UCSD-AML1 (cell line): ENCODE measurements around the gene TSEN54.
"Not testable (repeated sequence)": the region's sequence is repeated elsewhere in the genome, so short reads cannot be mapped to it uniquely, and the experiment has no call there.

Source experiments
- DNase-seq: peaks from one replicate; lab custom pipeline; 2025; ENCODE audit not compliant: unreplicated experiment; lab: John Stamatoyannopoulos, UW

Gene TSEN54

GRCh38 chr17:75518201-75518600, 1.9 kb downstream of the TSEN54 start:
- no peak for DNase-seq

DNA sequence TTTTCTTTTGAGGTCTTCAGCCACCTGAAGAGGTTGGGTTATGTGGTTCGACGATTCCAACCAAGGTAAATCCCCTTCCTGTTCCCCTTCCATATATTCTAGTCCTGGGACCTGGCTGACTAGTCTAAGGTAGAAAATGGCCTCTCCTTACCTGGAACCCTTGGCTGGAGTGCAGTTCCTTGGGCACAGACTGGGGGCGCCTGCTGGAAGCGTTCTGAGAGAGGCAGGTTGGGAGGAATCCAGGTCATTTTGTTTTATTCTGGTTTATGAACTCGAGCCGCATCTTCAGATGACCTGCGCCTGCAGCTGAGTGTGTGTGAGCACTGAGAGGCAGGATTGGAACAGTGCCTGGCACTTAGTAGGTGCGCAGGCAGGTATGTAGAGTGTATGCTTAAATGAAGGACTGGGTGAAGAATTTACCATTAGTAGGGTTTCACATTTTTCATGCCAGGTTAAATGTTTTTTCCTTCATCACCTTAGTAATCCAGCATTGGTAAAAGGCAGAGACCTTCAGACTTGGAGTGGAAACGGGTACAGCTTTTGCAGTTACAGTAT, 2.7 kb downstream of the TSEN54 start:
- no peak for DNase-seq

DNA sequence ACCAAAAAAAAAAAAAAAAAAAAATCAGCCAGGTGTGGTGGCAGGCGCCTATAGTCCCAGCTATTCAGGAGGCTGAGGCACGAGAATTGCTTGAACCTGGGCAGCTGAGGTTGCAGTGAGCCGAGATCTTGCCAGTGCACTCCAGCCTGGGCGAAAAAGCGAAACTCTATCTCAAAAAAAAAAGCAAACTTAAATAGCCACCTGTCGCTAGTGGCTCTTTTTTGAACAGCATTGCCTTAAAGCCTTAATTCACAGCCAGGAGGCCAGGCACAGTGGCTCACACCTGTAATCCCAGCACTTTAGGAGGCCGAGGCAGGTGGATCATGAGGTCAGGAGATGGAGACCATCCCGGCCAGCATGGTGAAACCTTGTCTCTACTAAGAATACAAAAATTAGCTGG, 4.1 kb downstream of the TSEN54 start:
- not testable (repeated sequence) for DNase-seq

- no peak for DNase-seq
These were observed 5.0 kb downstream of the TSEN54 start for GRCh38 chr17:75521290-75521689.

DNA sequence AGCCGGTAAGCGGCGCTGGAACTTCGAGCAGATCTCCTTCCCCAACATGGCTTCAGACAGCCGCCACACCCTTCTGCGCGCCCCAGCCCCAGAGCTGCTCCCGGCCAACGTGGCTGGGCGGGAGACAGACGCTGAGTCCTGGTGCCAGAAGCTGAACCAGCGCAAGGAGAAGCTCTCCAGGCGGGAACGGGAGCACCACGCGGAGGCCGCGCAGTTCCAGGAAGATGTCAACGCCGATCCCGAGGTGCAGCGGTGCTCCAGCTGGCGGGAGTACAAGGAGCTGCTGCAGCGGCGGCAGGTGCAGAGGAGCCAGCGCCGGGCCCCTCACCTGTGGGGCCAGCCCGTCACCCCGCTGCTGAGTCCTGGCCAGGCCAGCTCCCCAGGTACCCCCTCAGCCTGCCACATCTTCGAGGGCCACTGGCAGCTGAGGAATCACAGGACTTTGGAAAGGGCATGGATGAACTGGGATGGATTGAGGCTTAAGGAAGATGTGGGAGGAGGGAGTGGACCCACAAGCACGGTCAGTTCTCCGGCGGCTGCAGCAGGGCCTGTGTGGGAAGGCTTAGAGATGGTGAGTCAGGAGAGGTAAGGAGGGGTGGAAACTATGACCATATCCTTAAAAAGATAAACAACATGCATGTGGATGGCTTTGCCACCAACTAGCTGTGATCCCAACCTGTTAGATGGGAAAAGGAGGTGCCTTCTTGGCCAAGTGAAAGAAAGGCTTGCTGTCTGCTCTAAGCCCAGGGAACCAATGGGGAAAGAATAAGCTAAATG, 5.8 kb downstream of the TSEN54 start:
- DNase-seq: no peak

- no peak for DNase-seq
These were observed 7.3 kb downstream of the TSEN54 start for GRCh38 chr17:75523647-75524046.

DNA sequence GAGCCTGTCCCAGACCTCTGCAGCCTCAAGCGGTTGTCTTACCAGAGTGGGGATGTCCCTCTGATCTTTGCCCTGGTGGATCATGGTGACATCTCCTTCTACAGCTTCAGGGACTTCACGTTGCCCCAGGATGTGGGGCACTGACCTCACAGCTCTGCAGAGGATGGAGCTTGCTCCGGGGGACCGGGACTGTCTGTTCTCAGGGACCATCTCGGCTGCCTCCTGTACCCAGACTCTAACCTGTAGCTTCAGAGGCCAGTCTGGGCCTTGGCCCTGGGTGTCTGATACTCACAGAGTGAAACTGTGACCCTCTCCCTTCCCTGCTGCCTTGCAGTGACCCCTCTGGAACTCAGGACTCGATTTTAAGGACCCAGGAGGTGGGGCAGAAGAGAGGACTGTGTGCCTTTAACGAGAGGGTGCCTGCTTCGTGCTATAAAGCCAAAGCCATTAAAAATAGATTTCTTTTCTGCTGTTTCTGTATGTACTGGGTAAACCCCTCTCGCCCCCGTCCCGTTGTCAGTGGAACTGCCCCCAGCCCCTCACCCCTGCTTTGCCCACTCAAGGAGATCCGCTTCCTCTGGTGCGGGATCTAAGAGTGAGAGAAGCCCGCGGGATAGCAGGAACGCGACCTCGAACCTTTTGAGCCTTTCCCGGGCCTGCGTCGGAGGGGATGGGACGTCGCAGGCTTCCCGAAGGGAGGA, 8.1 kb downstream of the TSEN54 start:
- no peak for DNase-seq

DNA sequence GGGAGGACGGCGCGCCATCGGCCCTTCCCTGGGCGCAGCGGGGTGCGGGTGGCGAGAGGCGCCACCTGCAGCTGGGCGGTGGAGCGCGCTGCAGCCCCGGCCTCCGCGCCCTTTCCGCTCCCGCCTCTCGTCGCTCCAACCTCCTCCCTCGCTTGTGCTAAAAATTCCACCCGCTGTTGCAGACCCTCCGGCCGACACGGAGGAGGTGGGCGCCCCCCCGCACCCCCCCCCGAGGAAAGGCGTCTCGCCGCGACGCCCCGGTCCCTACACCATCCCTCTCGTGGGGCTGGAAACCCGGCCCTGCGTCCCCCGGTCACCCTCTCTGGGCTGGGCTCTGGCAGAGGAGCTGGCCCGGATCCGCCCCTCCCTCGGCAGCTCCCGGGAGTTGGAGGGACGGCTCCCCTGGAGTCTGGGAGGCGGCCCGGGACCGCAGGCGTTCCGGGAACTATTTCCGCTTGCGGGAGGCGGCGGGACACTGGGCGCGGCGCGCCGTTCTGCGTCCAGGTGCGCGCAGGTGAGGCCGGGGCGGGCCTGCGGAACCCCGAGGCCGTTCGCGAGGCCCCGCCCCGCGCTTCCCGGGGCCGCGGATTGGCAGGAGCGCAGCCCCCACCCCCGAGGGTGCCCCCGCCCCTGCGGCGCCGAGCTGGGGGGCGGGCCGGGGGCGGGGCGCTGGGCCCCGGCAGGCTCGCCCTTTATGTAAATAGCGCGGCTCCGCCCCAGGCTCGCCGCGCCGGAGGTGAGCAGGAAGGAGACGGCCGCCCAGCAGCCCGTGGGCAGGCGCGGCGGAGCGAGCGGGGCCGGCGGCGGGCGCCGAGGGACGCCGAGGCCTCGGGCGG, 8.9 kb downstream of the TSEN54 start, which contains the start of gene LLGL2:
Gene LLGL2 (plus strand): TSS at position 728 of the 836 bp plus-strand sequence. CDS start 17,730 bp downstream, outside the sequence.
- peak; percentile 91 for DNase-seq

DNA sequence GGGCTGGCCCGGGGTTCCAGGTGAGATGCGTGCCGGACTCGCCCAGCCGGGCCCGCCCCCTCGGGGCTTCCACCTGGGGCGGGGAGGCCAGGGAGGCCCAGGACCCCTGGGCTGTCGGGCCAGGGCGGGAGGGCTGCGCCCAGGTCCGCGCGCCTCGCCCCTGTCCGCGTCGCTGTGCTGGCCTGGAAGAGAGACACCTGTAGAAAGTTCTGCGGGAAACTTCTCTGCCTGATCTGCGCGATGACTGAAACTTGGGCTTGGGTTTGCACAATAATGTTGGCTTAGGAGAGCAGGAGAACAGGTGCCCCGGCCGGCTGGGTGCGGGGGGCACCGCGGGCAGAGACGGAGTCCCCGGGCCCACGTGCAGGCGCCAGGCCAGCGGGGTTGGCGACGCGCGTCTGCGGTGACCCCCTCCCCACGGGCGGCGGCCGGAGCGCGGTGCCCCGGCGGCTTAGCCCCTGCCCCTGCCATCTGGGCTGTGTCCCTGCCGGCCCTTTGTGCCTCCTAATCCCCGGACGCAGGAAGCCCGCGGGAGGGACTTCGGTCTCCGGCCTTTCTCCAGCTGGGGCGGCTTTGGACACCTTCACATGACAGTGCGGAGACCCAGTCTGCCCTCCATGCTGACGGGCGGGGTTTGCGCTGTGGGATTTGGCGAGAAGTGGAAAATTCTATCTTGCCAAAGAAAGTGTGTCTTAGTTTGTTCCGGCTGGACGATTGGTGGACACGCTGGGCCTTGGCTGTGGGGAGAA, 9.7 kb downstream of the TSEN54 start:
- DNase-seq: no peak

DNA sequence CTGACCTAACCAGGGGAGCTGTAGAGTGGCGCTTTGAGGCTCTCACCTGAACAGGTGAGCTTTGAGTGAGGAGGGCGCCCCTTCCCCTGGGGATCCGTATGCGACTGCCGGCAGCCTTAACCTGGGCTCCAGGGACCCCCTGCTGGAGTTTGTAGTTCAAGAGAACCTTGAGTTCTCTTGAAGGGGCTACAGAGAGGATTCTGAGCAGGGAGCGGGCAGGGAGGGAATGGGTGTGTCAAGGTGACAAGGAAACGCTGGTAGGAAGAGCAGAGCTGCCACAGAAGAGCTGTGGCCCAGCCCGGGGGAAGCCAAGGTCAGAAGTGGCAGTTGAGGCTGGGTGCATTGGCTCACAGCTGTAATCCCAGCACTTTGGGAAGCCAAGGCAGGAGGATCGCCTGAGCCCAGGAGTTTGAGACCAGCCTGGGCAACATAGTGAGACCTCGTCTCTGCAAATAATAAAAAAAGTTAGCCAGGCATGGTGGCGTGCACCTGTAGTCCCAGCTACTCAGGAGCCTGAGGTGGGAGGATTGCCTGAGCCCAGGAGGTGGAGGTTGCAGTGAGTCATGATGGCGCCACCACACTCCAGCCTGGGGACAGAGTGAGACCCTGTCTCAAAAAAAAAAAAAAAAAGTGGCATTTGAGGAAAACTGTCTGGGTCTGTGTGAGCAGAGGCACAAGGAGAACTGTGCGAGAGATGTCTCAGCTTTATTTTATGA, 10.4 kb downstream of the TSEN54 start:
- DNase-seq: no peak

- no peak for DNase-seq
These were observed 14.8 kb downstream of the TSEN54 start for GRCh38 chr17:75530837-75531720.

GRCh38 chr17:75531721-75532072, 15.4 kb downstream of the TSEN54 start:
- DNase-seq: no peak

- DNase-seq: peak; percentile 70
These were observed 18.8 kb downstream of the TSEN54 start for GRCh38 chr17:75535119-75535537.

DNA sequence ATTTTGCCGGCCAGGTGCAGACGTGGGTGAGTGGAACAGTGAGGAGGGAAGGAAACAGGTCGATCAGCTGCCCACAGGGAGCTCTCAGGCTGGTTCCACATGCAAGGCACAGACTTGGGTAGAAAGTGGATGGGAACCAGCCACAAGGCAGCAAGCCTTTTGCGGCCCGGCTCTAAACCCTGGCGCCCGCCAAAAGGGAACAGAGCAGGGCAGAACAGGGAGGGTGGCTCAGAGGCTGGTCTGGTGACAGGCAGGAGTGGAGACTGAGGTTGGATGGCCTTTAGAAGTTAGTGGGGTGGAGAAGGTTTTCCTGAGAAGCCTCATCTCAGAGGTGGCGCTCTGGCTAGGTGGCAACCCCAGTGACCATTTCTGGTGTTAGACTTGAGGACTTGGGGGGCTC, 19.5 kb downstream of the TSEN54 start:
- DNase-seq: no peak

- DNase-seq: no peak
These were observed 20.0 kb downstream of the TSEN54 start for GRCh38 chr17:75536366-75536765.

- no peak for DNase-seq
These were observed 23.8 kb downstream of the TSEN54 start for GRCh38 chr17:75539967-75540729.

DNA sequence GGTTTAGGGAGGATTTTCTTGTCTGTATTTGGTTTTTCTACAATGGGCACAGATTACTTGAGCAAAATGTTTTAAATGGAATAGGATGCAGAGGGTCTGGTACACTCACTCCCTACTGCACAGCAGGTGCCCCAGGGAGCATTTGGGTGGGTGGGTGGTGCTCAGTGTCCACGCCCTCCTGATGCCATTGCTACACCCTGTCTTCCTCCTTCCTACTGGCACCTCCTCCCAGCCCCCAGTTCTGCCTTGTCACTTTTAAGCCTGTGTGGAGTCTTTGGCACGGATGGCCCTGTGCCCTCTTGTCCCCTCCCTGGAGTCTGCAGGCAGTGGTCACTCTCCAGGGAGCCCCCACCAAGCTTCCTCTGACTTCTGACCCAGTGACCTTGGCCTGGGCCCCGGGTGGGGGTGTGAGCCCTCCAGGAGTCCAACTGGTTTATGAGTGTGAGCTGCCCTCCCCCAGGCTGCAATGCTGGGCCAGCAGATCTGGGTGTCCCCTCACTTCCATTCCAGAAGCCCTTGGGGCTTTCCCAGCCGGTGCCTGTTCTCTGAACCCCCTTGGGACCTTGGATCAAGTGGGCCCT, 24.7 kb downstream of the TSEN54 start:
- DNase-seq: no peak

GRCh38 chr17:75542229-75542628, 25.9 kb downstream of the TSEN54 start:
- DNase-seq: no peak
